ENCODE measurements around the gene GRB14.

Gene GRB14

GRCh38 chr2:164510895-164511294 is 110.4 kb downstream of the GRB14 start:
- TF ChIP-seq, protein P1, sequence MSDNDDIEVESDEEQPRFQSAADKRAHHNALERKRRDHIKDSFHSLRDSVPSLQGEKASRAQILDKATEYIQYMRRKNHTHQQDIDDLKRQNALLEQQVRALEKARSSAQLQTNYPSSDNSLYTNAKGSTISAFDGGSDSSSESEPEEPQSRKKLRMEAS (IDR thresholded peaks at IDR 0.05): no peak
- no peak for TF ChIP-seq FOXM1 (IDR thresholded peaks at IDR 0.05; ENCODE audit: borderline replicate concordance, low read depth)
- no peak for TF ChIP-seq CEBPB (IDR thresholded peaks at IDR 0.05)
- no peak for TF ChIP-seq TEAD4 (IDR thresholded peaks at IDR 0.05)
- no peak for TF ChIP-seq RAD21 (IDR thresholded peaks at IDR 0.05; ENCODE audit: low read depth)
- no peak for TF ChIP-seq CREB1 (IDR thresholded peaks at IDR 0.05; ENCODE audit: low read depth)
- TF ChIP-seq EP300 (IDR thresholded peaks at IDR 0.05; ENCODE audit: borderline replicate concordance): no peak
- TF ChIP-seq, protein P2, sequence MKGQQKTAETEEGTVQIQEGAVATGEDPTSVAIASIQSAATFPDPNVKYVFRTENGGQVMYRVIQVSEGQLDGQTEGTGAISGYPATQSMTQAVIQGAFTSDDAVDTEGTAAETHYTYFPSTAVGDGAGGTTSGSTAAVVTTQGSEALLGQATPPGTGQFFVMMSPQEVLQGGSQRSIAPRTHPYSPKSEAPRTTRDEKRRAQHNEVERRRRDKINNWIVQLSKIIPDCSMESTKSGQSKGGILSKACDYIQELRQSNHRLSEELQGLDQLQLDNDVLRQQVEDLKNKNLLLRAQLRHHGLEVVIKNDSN (IDR thresholded peaks at IDR 0.05): no peak
- no peak for TF ChIP-seq EGR1 (IDR thresholded peaks at IDR 0.05)
- no peak for TF ChIP-seq ZBTB7A (IDR thresholded peaks at IDR 0.05; ENCODE audit: low read depth)
- TF ChIP-seq, protein P3, sequence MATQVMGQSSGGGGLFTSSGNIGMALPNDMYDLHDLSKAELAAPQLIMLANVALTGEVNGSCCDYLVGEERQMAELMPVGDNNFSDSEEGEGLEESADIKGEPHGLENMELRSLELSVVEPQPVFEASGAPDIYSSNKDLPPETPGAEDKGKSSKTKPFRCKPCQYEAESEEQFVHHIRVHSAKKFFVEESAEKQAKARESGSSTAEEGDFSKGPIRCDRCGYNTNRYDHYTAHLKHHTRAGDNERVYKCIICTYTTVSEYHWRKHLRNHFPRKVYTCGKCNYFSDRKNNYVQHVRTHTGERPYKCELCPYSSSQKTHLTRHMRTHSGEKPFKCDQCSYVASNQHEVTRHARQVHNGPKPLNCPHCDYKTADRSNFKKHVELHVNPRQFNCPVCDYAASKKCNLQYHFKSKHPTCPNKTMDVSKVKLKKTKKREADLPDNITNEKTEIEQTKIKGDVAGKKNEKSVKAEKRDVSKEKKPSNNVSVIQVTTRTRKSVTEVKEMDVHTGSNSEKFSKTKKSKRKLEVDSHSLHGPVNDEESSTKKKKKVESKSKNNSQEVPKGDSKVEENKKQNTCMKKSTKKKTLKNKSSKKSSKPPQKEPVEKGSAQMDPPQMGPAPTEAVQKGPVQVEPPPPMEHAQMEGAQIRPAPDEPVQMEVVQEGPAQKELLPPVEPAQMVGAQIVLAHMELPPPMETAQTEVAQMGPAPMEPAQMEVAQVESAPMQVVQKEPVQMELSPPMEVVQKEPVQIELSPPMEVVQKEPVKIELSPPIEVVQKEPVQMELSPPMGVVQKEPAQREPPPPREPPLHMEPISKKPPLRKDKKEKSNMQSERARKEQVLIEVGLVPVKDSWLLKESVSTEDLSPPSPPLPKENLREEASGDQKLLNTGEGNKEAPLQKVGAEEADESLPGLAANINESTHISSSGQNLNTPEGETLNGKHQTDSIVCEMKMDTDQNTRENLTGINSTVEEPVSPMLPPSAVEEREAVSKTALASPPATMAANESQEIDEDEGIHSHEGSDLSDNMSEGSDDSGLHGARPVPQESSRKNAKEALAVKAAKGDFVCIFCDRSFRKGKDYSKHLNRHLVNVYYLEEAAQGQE (IDR thresholded peaks at IDR 0.05; ENCODE audit: low read depth): no peak
- no peak for TF ChIP-seq TAF1 (IDR thresholded peaks at IDR 0.05; ENCODE audit: low read depth)
- no peak for TF ChIP-seq TCF12 (IDR thresholded peaks at IDR 0.05; ENCODE audit: low read depth)
- no peak for TF ChIP-seq NFIC (IDR thresholded peaks at IDR 0.05)

- TF ChIP-seq CREB1 (IDR thresholded peaks at IDR 0.05; ENCODE audit: low read depth): no peak
- no peak for TF ChIP-seq TEAD4 (IDR thresholded peaks at IDR 0.05)
- no peak for TF ChIP-seq EGR1 (IDR thresholded peaks at IDR 0.05)
- TF ChIP-seq TAF1 (IDR thresholded peaks at IDR 0.05; ENCODE audit: low read depth): no peak
- no peak for TF ChIP-seq EP300 (IDR thresholded peaks at IDR 0.05; ENCODE audit: borderline replicate concordance)
- TF ChIP-seq CEBPB (IDR thresholded peaks at IDR 0.05): no peak
- no peak for TF ChIP-seq ZBTB7A (IDR thresholded peaks at IDR 0.05; ENCODE audit: low read depth)
- TF ChIP-seq, protein P3 (IDR thresholded peaks at IDR 0.05; ENCODE audit: low read depth): no peak
- TF ChIP-seq, protein P1 (IDR thresholded peaks at IDR 0.05): no peak
- TF ChIP-seq, protein P2 (IDR thresholded peaks at IDR 0.05): no peak
- TF ChIP-seq YY1 (IDR thresholded peaks at IDR 0.05; ENCODE audit: low read depth): no peak
- TF ChIP-seq RAD21 (IDR thresholded peaks at IDR 0.05; ENCODE audit: low read depth): no peak
- no peak for TF ChIP-seq FOXM1 (IDR thresholded peaks at IDR 0.05; ENCODE audit: borderline replicate concordance, low read depth)
- TF ChIP-seq TCF12 (IDR thresholded peaks at IDR 0.05; ENCODE audit: low read depth): no peak
- TF ChIP-seq NFIC (IDR thresholded peaks at IDR 0.05): no peak
Observed at GRCh38 chr2:164509137-164509877, 112.0 kb downstream of the GRB14 start.

DNA sequence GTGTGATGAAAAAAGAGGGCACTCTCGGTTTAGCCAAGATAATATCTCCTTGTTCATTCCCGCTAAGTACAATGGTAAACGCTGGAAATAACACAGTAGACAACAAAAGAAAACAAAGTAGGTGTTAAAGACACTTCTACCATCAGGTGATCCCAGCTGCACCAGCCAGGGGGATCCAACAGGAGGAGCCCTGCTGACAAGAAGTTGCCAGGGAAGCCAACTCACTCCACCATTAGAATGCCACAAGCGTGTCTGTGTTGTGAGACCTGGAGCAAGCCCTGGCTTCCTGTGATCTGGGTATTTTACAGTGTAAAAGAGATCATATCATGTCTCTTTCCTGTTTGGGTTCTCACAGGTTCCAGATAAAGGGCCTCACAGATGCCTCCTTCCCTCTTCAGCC is 117.0 kb downstream of the GRB14 start:
- TF ChIP-seq ZBTB7A (IDR thresholded peaks at IDR 0.05; ENCODE audit: low read depth) (no peak), TEAD4 (IDR thresholded peaks at IDR 0.05) (no peak), EGR1 (IDR thresholded peaks at IDR 0.05) (no peak), NFIC (IDR thresholded peaks at IDR 0.05) (no peak), RAD21 (IDR thresholded peaks at IDR 0.05; ENCODE audit: low read depth) (no peak), TCF12 (IDR thresholded peaks at IDR 0.05; ENCODE audit: low read depth) (no peak)
- TF ChIP-seq, protein P3 (IDR thresholded peaks at IDR 0.05; ENCODE audit: low read depth): no peak

GRCh38 chr2:164498836-164499235 is 122.4 kb downstream of the GRB14 start:
- TF ChIP-seq, protein P3 (IDR thresholded peaks at IDR 0.05; ENCODE audit: low read depth): no peak
- TF ChIP-seq, protein P1 (IDR thresholded peaks at IDR 0.05): no peak
- TF ChIP-seq TAF1 (IDR thresholded peaks at IDR 0.05; ENCODE audit: low read depth) (no peak), TEAD4 (IDR thresholded peaks at IDR 0.05) (no peak), YY1 (IDR thresholded peaks at IDR 0.05; ENCODE audit: low read depth) (no peak), ZBTB7A (IDR thresholded peaks at IDR 0.05; ENCODE audit: low read depth) (no peak), TCF12 (IDR thresholded peaks at IDR 0.05; ENCODE audit: low read depth) (no peak)
